GM18508 (cell line): ENCODE measurements around the gene PPP1R3A.
"Not testable (repeated sequence)": the region's sequence is repeated elsewhere in the genome, so short reads cannot be mapped to it uniquely, and the experiment has no call there.

Source experiments
- ATAC-seq: cut with Tn5 transposase; IDR thresholded peaks from one replicate; pipeline ENCODE4 v1.9.1; 2021; ENCODE audit warnings: moderate number of reproducible peaks; ENCODE audit not compliant: insufficient read depth, unreplicated experiment

Gene PPP1R3A

GRCh38 chr7:113918946-113919345 lies at the start of gene PPP1R3A:
Gene PPP1R3A (minus strand): TSS chr7:113919009. CDS start chr7:113918996, 13 bp downstream.
- ATAC-seq, result no peak

GRCh38 chr7:113963356-113963755 lies 44.5 kb upstream of the PPP1R3A start:
- ATAC-seq, result no peak

GRCh38 chr7:113959910-113960309 lies 41.1 kb upstream of the PPP1R3A start:
- no peak for ATAC-seq

GRCh38 chr7:113955157-113955556 lies 36.3 kb upstream of the PPP1R3A start:
- no peak for ATAC-seq

GRCh38 chr7:113953553-113953952 lies 34.7 kb upstream of the PPP1R3A start:
- no peak for ATAC-seq

- no peak for ATAC-seq
These were observed 26.5 kb upstream of the PPP1R3A start for GRCh38 chr7:113945018-113945938.

- ATAC-seq, result no peak
These were observed 18.2 kb upstream of the PPP1R3A start for GRCh38 chr7:113936982-113937381.

GRCh38 chr7:113936535-113936934 lies 17.7 kb upstream of the PPP1R3A start:
- no peak for ATAC-seq

- not testable (repeated sequence) for ATAC-seq
These were observed 10.6 kb upstream of the PPP1R3A start for GRCh38 chr7:113929389-113929788.

- ATAC-seq, result no peak
These were observed 9.3 kb upstream of the PPP1R3A start for GRCh38 chr7:113928112-113928511.

GRCh38 chr7:113922049-113922448 lies 3.2 kb upstream of the PPP1R3A start:
- ATAC-seq, result no peak

GRCh38 chr7:113921363-113921762 lies 2.6 kb upstream of the PPP1R3A start:
- no peak for ATAC-seq

GRCh38 chr7:113917840-113918239 lies 969 bp downstream of the PPP1R3A start:
- no peak for ATAC-seq

GRCh38 chr7:113915956-113916355 lies 2.9 kb downstream of the PPP1R3A start:
- no peak for ATAC-seq

- no peak for ATAC-seq
These were observed 5.9 kb downstream of the PPP1R3A start for GRCh38 chr7:113912876-113913275.

- no peak for ATAC-seq
These were observed 11.2 kb downstream of the PPP1R3A start for GRCh38 chr7:113907617-113908016.

- no peak for ATAC-seq
These were observed 14.3 kb downstream of the PPP1R3A start for GRCh38 chr7:113904521-113904920.

- no peak for ATAC-seq
These were observed 26.0 kb downstream of the PPP1R3A start for GRCh38 chr7:113892818-113893217.

- no peak for ATAC-seq
These were observed 27.0 kb downstream of the PPP1R3A start for GRCh38 chr7:113891828-113892227.

GRCh38 chr7:113891031-113891350 lies 27.8 kb downstream of the PPP1R3A start:
- no peak for ATAC-seq

- ATAC-seq, result no peak
These were observed 28.3 kb downstream of the PPP1R3A start for GRCh38 chr7:113890331-113891030.

GRCh38 chr7:113883096-113883495 lies 35.7 kb downstream of the PPP1R3A start:
- ATAC-seq, result no peak
